Measurements from ENCODE around the gene TMEM151A. TPM values are rescaled to one million over a fixed set of nuclear protein-coding genes. Genes with fewer than 3 reads are reported as not detected.

The TMEM151A gene
- total RNA-seq, 8 experiments from 2014 or later = 0.63 to 8.3 (median 3.7) TPM; not detected in 1

DNA sequence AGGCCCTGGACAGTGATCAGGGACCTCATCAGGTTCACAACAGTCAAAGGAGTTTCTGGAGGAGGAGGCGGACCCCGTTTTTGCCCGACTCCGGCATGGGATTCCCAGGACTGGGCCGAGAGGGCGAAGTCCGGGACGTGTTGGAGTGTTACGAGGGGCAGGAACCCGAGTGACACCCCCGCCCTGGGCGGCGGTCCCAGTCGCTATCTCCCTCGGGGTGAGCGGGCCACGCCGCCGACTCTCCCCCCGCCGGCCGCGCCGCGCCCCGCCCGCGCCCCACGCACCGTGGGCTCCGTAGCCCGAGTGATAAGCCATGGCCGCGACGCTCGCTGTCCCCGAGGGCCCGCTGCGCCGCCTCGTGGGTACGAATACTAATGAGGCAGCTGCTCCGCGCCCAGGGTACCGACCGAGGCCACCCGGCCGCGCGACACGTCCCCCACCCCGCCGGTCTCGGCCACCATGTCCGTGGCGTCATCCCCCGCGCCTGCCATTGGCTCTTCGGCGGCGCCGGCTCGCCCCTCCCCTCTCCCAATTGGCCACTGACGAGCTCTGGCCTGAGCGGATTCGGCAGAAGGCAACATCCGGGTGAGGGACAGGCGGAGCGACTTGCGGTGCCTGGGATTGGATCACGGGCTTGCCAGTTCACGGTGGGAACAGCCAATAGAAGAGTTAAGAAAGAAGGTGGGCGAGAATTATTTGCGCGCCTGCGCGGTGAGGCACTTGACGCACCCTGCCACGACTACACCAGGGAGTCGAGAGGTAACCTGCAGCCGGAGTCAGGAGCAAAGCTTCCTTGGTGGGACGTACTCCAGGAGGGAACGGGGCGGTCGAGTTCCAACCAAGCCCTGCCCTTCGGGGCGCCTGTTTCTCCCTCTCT is 2.8 kb upstream of the TMEM151A start, which contains the start of gene YIF1A:
YIF1A (minus strand) TSS at position 473 of the 877 bp plus-strand sequence; CDS start at position 315, 158 bp downstream.
- Histone ChIP-seq H3K4me3 (peak within 1 kb of the TSS; percentile 53 to 65 (median 55)), H3K27ac (peak within 1 kb of the TSS; percentile 97 to 99), H3K4me1 (replicated peaks in 1 of 2) (peaks cover 22 to 41% of the 10 kb centered on the region in 2 donors)
- WGBS, 10 experiments = 0 to 3% (median 0%) methylated on average over 5 to 18 of the region's 87 CpGs; no CpG with 5 or more reads in 5 of the 10 experiments
- ATAC-seq (replicated peaks in 6 of 8) = peak; percentile 82 to 95 (median 86)
- in situ Hi-C loops (cut with MboI; ENCODE audit: low pct_unique_long_range_greater_than_20kb in 2 of 9, low sequenced_read_pairs in 9 of 9, unreplicated experiment in 9 of 9) = no loop called here

GRCh38 chr11:66289548-66290329 is 2.0 kb upstream of the TMEM151A start:
- ATAC-seq (replicated peaks in 6 of 8) = peak; percentile 20 to 67 (median 42)
- peak overlapping the region; percentile 97 to 99 for H3K27ac ChIP-seq
- peak overlapping the region; percentile 52 to 65 (median 54) for H3K4me3 ChIP-seq
- H3K4me1 ChIP-seq (replicated peaks in 1 of 2) = peaks cover 22 to 41% of the 10 kb centered on the region in 2 donors
- WGBS, 10 experiments = 0 to 60% (median 8%) methylated on average over 2 to 8 of the region's 36 CpGs; no CpG with 5 or more reads in 3 of the 10 experiments
- in situ Hi-C loops (cut with MboI; ENCODE audit: low pct_unique_long_range_greater_than_20kb in 2 of 9, low sequenced_read_pairs in 9 of 9, unreplicated experiment in 9 of 9) = no loop called here

DNA sequence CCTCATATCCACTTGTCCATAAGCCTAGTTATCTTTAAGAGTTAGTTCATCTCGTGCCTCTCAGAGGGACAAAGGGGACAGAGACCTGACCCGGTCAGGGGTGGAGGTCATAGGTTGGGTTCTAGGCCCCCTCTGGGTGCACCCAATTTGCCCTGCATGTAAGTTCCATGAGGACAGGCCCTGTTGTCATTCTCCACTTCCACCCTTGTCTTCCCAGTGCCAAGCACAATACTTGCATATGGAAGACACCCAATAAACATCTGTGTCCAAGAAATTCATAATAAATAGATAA is 1.4 kb upstream of the TMEM151A start:
- 20 to 100% (median 67%) methylated on average over 1 to 2 of the region's 2 CpGs; no CpG with 5 or more reads in 3 of the 10 experiments for WGBS, 10 experiments
- no peak for ATAC-seq (replicated peaks in 6 of 8)
- in situ Hi-C loops (cut with MboI; ENCODE audit: low pct_unique_long_range_greater_than_20kb in 2 of 9, low sequenced_read_pairs in 9 of 9, unreplicated experiment in 9 of 9) = no loop called here
- H3K4me1 ChIP-seq (replicated peaks in 1 of 2) = peaks cover 22 to 41% of the 10 kb centered on the region in 2 donors
- peak overlapping the region in 4 of 5 donors; percentile 52 to 65 (median 55) for H3K4me3 ChIP-seq
- peak overlapping the region; percentile 97 to 99 for H3K27ac ChIP-seq

- Histone ChIP-seq H3K4me3 (peak overlapping the region; percentile 48 to 79 (median 57)), H3K27ac (peak overlapping the region in 1 of 2 donors; percentile 82), H3K4me1 (replicated peaks in 1 of 2) (peaks cover 22 to 41% of the 10 kb centered on the region in 2 donors)
- in situ Hi-C loops (cut with MboI; ENCODE audit: low pct_unique_long_range_greater_than_20kb in 2 of 9, low sequenced_read_pairs in 9 of 9, unreplicated experiment in 9 of 9) = no loop called here
- WGBS, 10 experiments = 3% methylated on average over 5 of the region's 16 CpGs; no CpG with 5 or more reads in 9 of the 10 experiments
- ATAC-seq (replicated peaks in 6 of 8) = no peak
Observed at GRCh38 chr11:66291303-66291705, 390 bp upstream of the TMEM151A start.

DNA sequence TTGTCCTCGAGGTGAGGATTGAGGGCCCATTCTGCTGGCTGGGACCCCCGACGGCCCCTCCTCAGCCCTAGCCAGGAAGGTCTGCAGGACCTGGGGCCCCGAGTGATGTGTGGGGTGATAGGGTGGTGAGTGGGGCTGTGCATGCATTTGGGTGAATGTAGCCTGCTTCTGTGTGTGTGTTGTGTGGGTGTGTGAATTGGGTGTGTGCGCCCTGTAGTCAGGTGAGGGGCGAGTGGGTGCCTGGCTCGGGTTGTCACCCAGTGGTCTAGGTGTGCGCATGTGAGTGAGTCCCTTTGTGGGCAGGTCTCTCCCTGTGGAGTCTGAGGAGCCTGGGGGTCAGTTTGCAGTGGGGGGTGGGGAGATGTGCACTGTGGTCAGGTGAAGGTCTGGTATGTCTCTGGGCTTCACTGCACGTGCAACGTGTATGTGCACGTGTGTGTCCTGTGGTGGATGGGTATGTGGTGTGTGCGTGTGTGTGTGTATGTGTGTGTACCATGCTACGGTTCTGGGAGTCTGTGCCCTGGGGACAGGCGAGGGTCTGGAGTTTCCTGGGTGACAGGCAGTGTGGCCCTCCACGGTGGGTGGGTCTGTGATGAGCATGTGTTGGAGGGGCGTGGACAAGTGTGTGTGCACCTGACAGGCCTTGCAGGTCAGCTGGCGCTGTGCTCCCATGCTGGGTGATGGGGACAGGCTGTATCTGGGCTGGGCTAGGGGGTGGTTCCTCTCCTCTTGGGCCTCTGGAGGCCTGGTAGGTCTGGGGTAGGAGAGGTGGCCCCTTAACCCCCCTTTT is 1.0 kb downstream of the TMEM151A start:
- Histone ChIP-seq H3K4me3 (peak overlapping the region; percentile 48 to 79 (median 57)), H3K27ac (peak overlapping the region in 1 of 2 donors; percentile 82), H3K4me1 (replicated peaks in 1 of 2) (peaks cover 13 to 34% of the 10 kb centered on the region in 2 donors)
- WGBS, 10 experiments = 0 to 90% (median 41%) methylated on average over 1 to 7 of the region's 17 CpGs; no CpG with 5 or more reads in 4 of the 10 experiments
- ATAC-seq (replicated peaks in 6 of 8) = no peak
- in situ Hi-C loops (cut with MboI; ENCODE audit: low pct_unique_long_range_greater_than_20kb in 2 of 9, low sequenced_read_pairs in 9 of 9, unreplicated experiment in 9 of 9) = no loop called here

GRCh38 chr11:66293352-66293751 is 1.7 kb downstream of the TMEM151A start:
- H3K27ac ChIP-seq = no peak overlapping the region
- no peak for ATAC-seq (replicated peaks in 6 of 8)
- H3K4me3 ChIP-seq = no peak overlapping the region
- H3K4me1 ChIP-seq (replicated peaks in 1 of 2) = peaks cover 7 to 28% of the 10 kb centered on the region in 2 donors
- WGBS, 10 experiments = 44 to 73% (median 67%) methylated on average over 1 to 2 of the region's 4 CpGs; no CpG with 5 or more reads in 7 of the 10 experiments
- in situ Hi-C loops (cut with MboI; ENCODE audit: low pct_unique_long_range_greater_than_20kb in 2 of 9, low sequenced_read_pairs in 9 of 9, unreplicated experiment in 9 of 9) = no loop called here

- Histone ChIP-seq H3K27ac (no peak overlapping the region), H3K4me1 (replicated peaks in 1 of 2) (peaks cover 7 to 28% of the 10 kb centered on the region in 2 donors), H3K4me3 (no peak overlapping the region)
- in situ Hi-C loops (cut with MboI; ENCODE audit: low pct_unique_long_range_greater_than_20kb in 2 of 9, low sequenced_read_pairs in 9 of 9, unreplicated experiment in 9 of 9) = no loop called here
- whole genome bisulfite sequencing, 10 experiments = 65 to 100% (median 80%) methylated on average over 2 to 15 of the region's 30 CpGs; no CpG with 5 or more reads in 5 of the 10 experiments
- ATAC-seq (replicated peaks in 6 of 8) = no peak
Observed at GRCh38 chr11:66293777-66294625, 2.3 kb downstream of the TMEM151A start.

- in situ Hi-C loops (cut with MboI; ENCODE audit: low pct_unique_long_range_greater_than_20kb in 2 of 9, low sequenced_read_pairs in 9 of 9, unreplicated experiment in 9 of 9) = no loop called here
- 90 to 95% (median 94%) methylated on average over 4 to 28 of the region's 123 CpGs; no CpG with 5 or more reads in 6 of the 10 experiments for WGBS, 10 experiments
- Histone ChIP-seq H3K4me1 (replicated peaks in 1 of 2) (peaks cover 5 to 25% of the 10 kb centered on the region in 2 donors), H3K4me3 (no peak overlapping the region), H3K27ac (no peak overlapping the region)
- ATAC-seq (replicated peaks in 6 of 8) = no peak
Observed at GRCh38 chr11:66294626-66295620, 3.2 kb downstream of the TMEM151A start.

GRCh38 chr11:66297610-66298009 is 5.9 kb downstream of the TMEM151A start:
- Histone ChIP-seq H3K4me1 (replicated peaks in 1 of 2) (peaks cover 0 to 4% of the 10 kb centered on the region in 2 donors), H3K27ac (no peak overlapping the region), H3K4me3 (no peak overlapping the region)
- 0 to 73% (median 41%) methylated on average over 1 to 8 of the region's 8 CpGs; no CpG with 5 or more reads in 3 of the 10 experiments for WGBS, 10 experiments
- in situ Hi-C loops (cut with MboI; ENCODE audit: low pct_unique_long_range_greater_than_20kb in 2 of 9, low sequenced_read_pairs in 9 of 9, unreplicated experiment in 9 of 9) = no loop called here
- ATAC-seq (replicated peaks in 6 of 8) = no peak

- no peak overlapping the region for H3K27ac ChIP-seq
- WGBS, 10 experiments = 40 to 100% (median 75%) methylated on average over 1 to 3 of the region's 3 CpGs; no CpG with 5 or more reads in 4 of the 10 experiments
- in situ Hi-C loops (cut with MboI; ENCODE audit: low pct_unique_long_range_greater_than_20kb in 2 of 9, low sequenced_read_pairs in 9 of 9, unreplicated experiment in 9 of 9) = no loop called here
- H3K4me1 ChIP-seq (replicated peaks in 1 of 2) = no peaks in the 10 kb centered on the region
- H3K4me3 ChIP-seq = no peak overlapping the region
- ATAC-seq (replicated peaks in 6 of 8) = no peak
Observed at GRCh38 chr11:66299186-66299585, 7.5 kb downstream of the TMEM151A start.

DNA sequence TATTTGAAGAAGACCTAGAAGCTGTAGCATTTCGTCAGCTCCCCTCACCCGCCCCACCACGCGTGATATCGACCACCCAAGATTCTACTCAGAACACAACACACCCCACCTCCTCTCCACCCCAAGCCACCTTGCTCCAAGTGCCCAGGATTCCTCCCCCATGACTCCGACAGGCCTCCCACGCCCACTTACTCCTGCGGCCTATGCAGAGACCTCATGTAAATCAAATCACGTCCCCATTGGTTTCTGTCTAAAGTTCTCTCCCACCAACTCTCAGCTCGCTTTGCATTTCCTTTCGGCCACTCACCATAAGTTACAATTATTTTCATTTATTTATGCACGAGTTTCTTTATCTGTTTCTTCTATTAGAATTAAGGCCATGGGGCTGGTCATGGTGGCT is 11.0 kb downstream of the TMEM151A start:
- Histone ChIP-seq H3K4me3 (no peak overlapping the region), H3K4me1 (replicated peaks in 1 of 2) (no peaks in the 10 kb centered on the region), H3K27ac (no peak overlapping the region)
- ATAC-seq (replicated peaks in 6 of 8) = no peak
- in situ Hi-C loops (cut with MboI; ENCODE audit: low pct_unique_long_range_greater_than_20kb in 2 of 9, low sequenced_read_pairs in 9 of 9, unreplicated experiment in 9 of 9) = no loop called here
- WGBS, 10 experiments = 40 to 100% (median 82%) methylated on average over 1 to 8 of the region's 12 CpGs; no CpG with 5 or more reads in 2 of the 10 experiments

Data from motor neuron (in vitro differentiated cells).